Measurements from ENCODE around the gene MTHFSD. TPM values are rescaled to one million over a fixed set of nuclear protein-coding genes. Genes with fewer than 3 reads are reported as not detected.

The MTHFSD gene
- polyA plus RNA-seq, 1 of the 3 experiments (the other 2 are of a cell fraction): 15.6 TPM

DNA sequence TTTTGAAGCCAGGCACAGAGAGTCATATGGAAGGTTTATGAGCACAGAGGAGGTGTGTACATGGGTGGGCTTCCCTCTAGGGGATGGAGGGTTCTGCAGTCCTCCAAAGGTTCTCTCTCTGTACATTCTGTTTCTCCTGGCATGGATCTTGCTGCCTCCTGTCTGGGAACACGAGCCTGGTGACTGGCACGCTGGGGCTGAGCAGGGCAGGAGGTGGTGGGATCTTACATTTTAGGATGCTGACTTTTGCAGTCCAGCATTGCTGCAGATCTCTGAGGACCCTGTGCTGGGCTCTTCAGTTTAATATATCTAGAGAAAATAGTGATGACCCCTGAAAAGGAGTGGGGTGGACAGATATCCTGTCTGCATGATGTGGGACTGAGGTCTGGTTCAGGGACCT lies 46.3 kb upstream of the MTHFSD start:
- H2AFZ ChIP-seq (ENCODE audit: low read depth): no peak overlapping the region
- no peaks in the 10 kb centered on the region for H3K9me3 ChIP-seq
- H3K79me2 ChIP-seq (ENCODE audit: insufficient read depth): no peaks in the 10 kb centered on the region
- WGBS (ENCODE audit: low lambda C conversion rate): 40% methylated on average over 2 of the region's 2 CpGs
- H4K20me1 ChIP-seq (ENCODE audit: insufficient read depth): no peaks in the 10 kb centered on the region
- H3K9me2 ChIP-seq: no peaks in the 10 kb centered on the region
- H3F3A ChIP-seq (replicated peaks; ENCODE audit: insufficient read depth): peaks cover 13% of the 10 kb centered on the region
- CTCF ChIA-PET: interaction anchor here (0.6 to 1.0 kb wide), 2 partner anchors 677 to 780 kb away, joined by 3 to 5 read pairs; no protein-coding TSS in a partner anchor
- no peak for DNase-seq
- no peaks in the 10 kb centered on the region for H3K27me3 ChIP-seq (ENCODE audit: insufficient read depth)
- H3K4me1 ChIP-seq (ENCODE audit: control insufficient read depth in 1 of 2, insufficient read depth in 2 of 2, low read depth in 1 of 2, low read length in 1 of 2): peaks cover 2 to 4% of the 10 kb centered on the region in 2 experiments; a peak in 2 of 4 replicates
- H3K4me2 ChIP-seq: 0 out of 2 replicates have a peak overlapping the region, but pooled peaks have one; percentile 5
- no peak overlapping the region for H3K9ac ChIP-seq
- POLR2A ChIA-PET: no interaction called here
- no peak overlapping the region for H3K27ac ChIP-seq (ENCODE audit: low read depth in 2 of 2, low read length in 1 of 2)
- no peak for TF ChIP-seq POLR2AphosphoS5 (IDR thresholded peaks at IDR 0.05; ENCODE audit: low read depth, low read length)
- no peak for TF ChIP-seq SIN3A (IDR thresholded peaks at IDR 0.05; ENCODE audit: borderline replicate concordance, low read depth, low read length)
- no peak for TF ChIP-seq EZH2phosphoT487 (IDR thresholded peaks at IDR 0.05; ENCODE audit: borderline replicate concordance, low read depth)
- TF ChIP-seq JUND (IDR thresholded peaks at IDR 0.05): no peak
- no peak for TF ChIP-seq RFX5 (IDR thresholded peaks at IDR 0.05; ENCODE audit: low read length)
- TF ChIP-seq, protein P1, sequence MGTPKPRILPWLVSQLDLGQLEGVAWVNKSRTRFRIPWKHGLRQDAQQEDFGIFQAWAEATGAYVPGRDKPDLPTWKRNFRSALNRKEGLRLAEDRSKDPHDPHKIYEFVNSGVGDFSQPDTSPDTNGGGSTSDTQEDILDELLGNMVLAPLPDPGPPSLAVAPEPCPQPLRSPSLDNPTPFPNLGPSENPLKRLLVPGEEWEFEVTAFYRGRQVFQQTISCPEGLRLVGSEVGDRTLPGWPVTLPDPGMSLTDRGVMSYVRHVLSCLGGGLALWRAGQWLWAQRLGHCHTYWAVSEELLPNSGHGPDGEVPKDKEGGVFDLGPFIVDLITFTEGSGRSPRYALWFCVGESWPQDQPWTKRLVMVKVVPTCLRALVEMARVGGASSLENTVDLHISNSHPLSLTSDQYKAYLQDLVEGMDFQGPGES (IDR thresholded peaks at IDR 0.05; ENCODE audit: low read depth, low read length): no peak
- no peak for TF ChIP-seq FOSL2 (IDR thresholded peaks at IDR 0.05; ENCODE audit: borderline replicate concordance, low read depth)
- no peak for TF ChIP-seq YY1 (IDR thresholded peaks at IDR 0.05; ENCODE audit: low read depth)
- no peaks in the 10 kb centered on the region for H3K36me3 ChIP-seq (replicated peaks in 1 of 2; ENCODE audit: control insufficient read depth in 1 of 2, insufficient read depth in 2 of 2, low read length in 1 of 2)
- no peak overlapping the region for H3K4me3 ChIP-seq (ENCODE audit: low read depth in 2 of 2, low read length in 1 of 2)

DNA sequence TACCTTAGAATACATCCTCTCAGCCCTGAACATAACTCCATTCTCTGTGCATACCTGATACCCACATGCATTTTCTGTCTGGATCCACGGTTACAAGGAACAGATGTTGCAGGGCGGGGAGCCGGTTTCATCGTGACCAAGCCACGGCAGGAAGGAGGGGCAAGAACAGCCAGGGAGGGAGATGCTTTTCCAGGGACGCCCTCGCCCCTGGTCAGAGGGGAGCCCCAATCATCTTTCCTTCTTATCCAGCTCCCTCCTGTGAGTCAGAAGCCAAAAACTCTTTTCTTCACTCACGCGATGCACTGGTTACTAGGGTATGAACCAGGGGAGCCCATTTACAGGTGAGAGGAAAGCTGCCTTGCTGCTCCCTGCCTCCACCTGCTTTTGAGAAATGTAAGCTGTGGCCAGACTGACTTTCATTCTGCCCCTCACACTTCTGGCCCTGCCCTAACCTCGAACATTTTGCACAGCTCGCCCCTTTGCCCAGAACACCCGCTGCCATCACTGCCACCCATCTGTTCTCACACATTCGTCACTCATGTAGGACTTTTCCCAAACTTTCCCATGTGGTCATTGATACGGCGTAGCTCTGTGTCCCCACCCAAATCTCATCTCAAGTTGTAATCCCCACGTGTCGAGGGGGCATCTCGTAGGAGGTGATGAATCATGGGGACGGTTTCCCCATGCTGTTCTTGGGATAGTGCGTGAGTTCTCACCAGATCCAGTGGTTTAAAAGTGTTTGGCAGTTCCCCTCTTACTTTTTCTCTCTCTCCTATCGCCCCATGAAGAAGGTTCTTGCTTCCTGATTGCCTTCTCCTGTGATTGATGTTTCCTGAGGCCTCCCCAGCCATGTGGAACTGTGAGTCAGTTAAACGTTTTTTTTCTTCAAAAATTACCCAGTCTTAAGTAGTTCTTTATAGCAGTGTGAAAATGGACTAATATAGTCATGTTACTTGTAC lies 43.9 kb upstream of the MTHFSD start:
- Histone ChIP-seq H3K36me3 (replicated peaks in 1 of 2; ENCODE audit: control insufficient read depth in 1 of 2, insufficient read depth in 2 of 2, low read length in 1 of 2) (no peaks in the 10 kb centered on the region), H3K4me3 (ENCODE audit: low read depth in 2 of 2, low read length in 1 of 2) (no peak overlapping the region), H2AFZ (ENCODE audit: low read depth) (no peak overlapping the region), H3K79me2 (ENCODE audit: insufficient read depth) (peaks cover 2% of the 10 kb centered on the region; the same call in 1 of the 2 replicates), H4K20me1 (ENCODE audit: insufficient read depth) (no peaks in the 10 kb centered on the region), H3K9ac (peak overlapping the region; percentile 16; the same call in 1 of the 2 replicates), H3K4me1 (ENCODE audit: control insufficient read depth in 1 of 2, insufficient read depth in 2 of 2, low read depth in 1 of 2, low read length in 1 of 2) (peaks cover 2 to 12% of the 10 kb centered on the region in 2 experiments; a peak in 2 of 4 replicates), H3K9me2 (no peaks in the 10 kb centered on the region), H3K27ac (ENCODE audit: low read depth in 2 of 2, low read length in 1 of 2) (peak overlapping the region in 1 of 2 experiments; percentile 58; a peak in 2 of 4 replicates), H3F3A (replicated peaks; ENCODE audit: insufficient read depth) (peaks cover 16% of the 10 kb centered on the region), H3K27me3 (ENCODE audit: insufficient read depth) (no peaks in the 10 kb centered on the region), H3K4me2 (peak overlapping the region; percentile 28), H3K9me3 (no peaks in the 10 kb centered on the region)
- POLR2A ChIA-PET: no interaction called here
- DNase-seq: no peak
- CTCF ChIA-PET: no interaction called here
- WGBS (ENCODE audit: low lambda C conversion rate): 24% methylated on average over 21 of the region's 22 CpGs
- TF ChIP-seq CHD2 (IDR thresholded peaks at IDR 0.05; ENCODE audit: low read length, partially characterized antibody): no peak
- TF ChIP-seq, protein P2, sequence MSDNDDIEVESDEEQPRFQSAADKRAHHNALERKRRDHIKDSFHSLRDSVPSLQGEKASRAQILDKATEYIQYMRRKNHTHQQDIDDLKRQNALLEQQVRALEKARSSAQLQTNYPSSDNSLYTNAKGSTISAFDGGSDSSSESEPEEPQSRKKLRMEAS (IDR thresholded peaks at IDR 0.05; ENCODE audit: low read depth): 0 out of 2 replicates have a peak, but pooled peaks have one; percentile 9
- TF ChIP-seq TCF12 (IDR thresholded peaks at IDR 0.05): peak; percentile 33; the same call in 1 of the 2 replicates
